Hepatocyte (in vitro differentiated cells): Measurements from ENCODE around the gene SWAP70. TPM values are rescaled to one million over a fixed set of nuclear protein-coding genes. Genes with fewer than 3 reads are reported as not detected.
"Not testable (repeated sequence)": the region's sequence is repeated elsewhere in the genome, so short reads cannot be mapped to it uniquely, and the experiment has no call there.

Experiments
- DNase-seq: peaks from one replicate; pipeline ENCODE4 v3.0.0-alpha.2; 2016; ENCODE audit warnings: low spot score
- H2AFZ ChIP-seq: fragments of 200-600 bp; sonication (generic); 2 replicates; pipeline ENCODE4 v1.6.0; 2016; ENCODE audit warnings: antibody characterized with exemption, mild to moderate bottlenecking
- H3K27ac ChIP-seq: fragments of 200-600 bp; sonication (generic); 2 replicates; pipeline ENCODE4 v1.5.1; 2016; ENCODE audit warnings: mild to moderate bottlenecking
- H3K27me3 ChIP-seq: fragments of 200-600 bp; sonication (generic); 2 replicates; pipeline ENCODE4 v1.6.1; 2016
- H3K36me3 ChIP-seq: fragments of 200-600 bp; sonication (generic); replicated peaks from 2 replicates; pipeline ENCODE4 v1.5.1; 2016; ENCODE audit warnings: low read depth; ENCODE audit not compliant: insufficient read depth
- H3K4me1 ChIP-seq: fragments of 200-600 bp; sonication (generic); 2 replicates; pipeline ENCODE4 v1.5.1; 2016; ENCODE audit warnings: mild to moderate bottlenecking, moderate library complexity; ENCODE audit not compliant: insufficient read depth
- H3K4me2 ChIP-seq: fragments of 200-600 bp; sonication (generic); 2 replicates; pipeline ENCODE4 v1.6.0; 2016
- H3K4me3 ChIP-seq: fragments of 200-600 bp; sonication (generic); 2 replicates; pipeline ENCODE4 v1.5.1; 2016; ENCODE audit warnings: mild to moderate bottlenecking
- H3K79me2 ChIP-seq: fragments of 200-600 bp; sonication (generic); 2 replicates; pipeline ENCODE4 v1.6.0; 2017; ENCODE audit warnings: mild to moderate bottlenecking
- H3K9me2 ChIP-seq: fragments of 200-600 bp; sonication (generic); replicated peaks from 2 replicates; pipeline ENCODE4 v1.6.0; 2017; ENCODE audit warnings: mild to moderate bottlenecking; ENCODE audit not compliant: insufficient read depth
- H3K9me3 ChIP-seq: fragments of 200-600 bp; sonication (generic); 2 replicates; pipeline ENCODE4 v1.5.1; 2016; ENCODE audit warnings: low read depth, mild to moderate bottlenecking
- H4K20me1 ChIP-seq: fragments of 200-600 bp; sonication (generic); 2 replicates; pipeline ENCODE4 v1.6.0; 2016; ENCODE audit warnings: mild to moderate bottlenecking; ENCODE audit not compliant: insufficient read depth, poor library complexity, severe bottlenecking
- EZH2 ChIP-seq: fragments of 200-600 bp; sonication (generic); IDR thresholded peaks from 2 replicates; pipeline ENCODE4 v1.6.1; 2016; ENCODE audit warnings: antibody characterized with exemption, mild to moderate bottlenecking, borderline replicate concordance
- EZH2phosphoT487 ChIP-seq: fragments of 200-600 bp; sonication (generic); IDR thresholded peaks from one replicate; pipeline ENCODE4 v1.6.1; 2018; ENCODE audit warnings: antibody characterized with exemption, mild to moderate bottlenecking, low read depth, moderate library complexity; ENCODE audit not compliant: unreplicated experiment, severe bottlenecking
- WGBS: methylation state at CpG from one replicate; pipeline ENCODE4 v1.1.6; 2016; ENCODE audit warnings: low lambda C conversion rate; ENCODE audit errors: missing lambda C conversion rate; 5-methylcytosine and 5-hydroxymethylcytosine counted together
- polyA plus RNA-seq: library from polyadenylated mRNA; unstranded; fragments of >200 nt; fragmentation: Nextera tagmentation; extraction: Ambion mirVana; gene quantifications from 2 replicates; pipeline ENCODE4 v1.2.1, GENCODE V29; 2016
- total RNA-seq: library from RNA; depleted of rRNA; stranded (reverse); fragments of >200 nt; gene quantifications from 2 replicates; pipeline ENCODE4 v1.2.3, GENCODE V29; 2014
- TF ChIP-seq, protein P1 (sequence below): fragments of 200-600 bp; sonication (generic); IDR thresholded peaks from 2 replicates; pipeline ENCODE4 v1.5.1; 2016; ENCODE audit warnings: antibody characterized with exemption, mild to moderate bottlenecking; ENCODE audit not compliant: poor library complexity

Gene SWAP70
- total and polyA plus RNA-seq, 2 experiments from 2014 or later: 15.6 to 17.3 TPM

DNA sequence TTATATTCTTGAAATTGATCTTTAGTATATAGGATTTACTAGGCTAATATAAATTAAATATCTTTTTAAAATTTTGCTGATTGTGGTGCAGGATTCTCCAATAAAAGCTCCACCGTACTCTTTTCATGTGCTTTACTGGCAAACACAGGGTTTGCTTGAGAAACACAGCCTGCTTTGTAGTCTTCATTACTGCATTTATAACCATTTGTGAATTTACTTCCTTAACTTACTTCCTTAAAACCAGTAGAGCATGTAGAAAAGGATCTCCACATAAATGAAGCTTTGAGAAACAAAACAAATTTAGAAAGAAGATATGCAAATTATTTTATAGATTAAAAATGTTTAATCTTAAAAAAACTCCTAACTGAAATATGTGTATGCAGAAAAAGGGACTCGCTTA, 28.8 kb downstream of the SWAP70 start:
- Histone ChIP-seq H4K20me1 (no peaks in the 10 kb centered on the region), H3K27me3 (no peaks in the 10 kb centered on the region), H3K4me1 (peaks cover 14% of the 10 kb centered on the region), H3K9me2 (no peaks in the 10 kb centered on the region), H3K4me2 (no peak overlapping the region), H3K79me2 (peaks cover 34% of the 10 kb centered on the region), H3K9me3 (no peaks in the 10 kb centered on the region), H3K4me3 (no peak overlapping the region), H3K36me3 (no peaks in the 10 kb centered on the region), H2AFZ (no peak overlapping the region), H3K27ac (peak overlapping the region; percentile 29)
- TF ChIP-seq EZH2 (no peak), EZH2phosphoT487 (no peak)
- TF ChIP-seq, protein P1, sequence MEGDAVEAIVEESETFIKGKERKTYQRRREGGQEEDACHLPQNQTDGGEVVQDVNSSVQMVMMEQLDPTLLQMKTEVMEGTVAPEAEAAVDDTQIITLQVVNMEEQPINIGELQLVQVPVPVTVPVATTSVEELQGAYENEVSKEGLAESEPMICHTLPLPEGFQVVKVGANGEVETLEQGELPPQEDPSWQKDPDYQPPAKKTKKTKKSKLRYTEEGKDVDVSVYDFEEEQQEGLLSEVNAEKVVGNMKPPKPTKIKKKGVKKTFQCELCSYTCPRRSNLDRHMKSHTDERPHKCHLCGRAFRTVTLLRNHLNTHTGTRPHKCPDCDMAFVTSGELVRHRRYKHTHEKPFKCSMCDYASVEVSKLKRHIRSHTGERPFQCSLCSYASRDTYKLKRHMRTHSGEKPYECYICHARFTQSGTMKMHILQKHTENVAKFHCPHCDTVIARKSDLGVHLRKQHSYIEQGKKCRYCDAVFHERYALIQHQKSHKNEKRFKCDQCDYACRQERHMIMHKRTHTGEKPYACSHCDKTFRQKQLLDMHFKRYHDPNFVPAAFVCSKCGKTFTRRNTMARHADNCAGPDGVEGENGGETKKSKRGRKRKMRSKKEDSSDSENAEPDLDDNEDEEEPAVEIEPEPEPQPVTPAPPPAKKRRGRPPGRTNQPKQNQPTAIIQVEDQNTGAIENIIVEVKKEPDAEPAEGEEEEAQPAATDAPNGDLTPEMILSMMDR: no peak
- no peak for DNase-seq
- WGBS: 64% methylated on average over 2 of the region's 2 CpGs

DNA sequence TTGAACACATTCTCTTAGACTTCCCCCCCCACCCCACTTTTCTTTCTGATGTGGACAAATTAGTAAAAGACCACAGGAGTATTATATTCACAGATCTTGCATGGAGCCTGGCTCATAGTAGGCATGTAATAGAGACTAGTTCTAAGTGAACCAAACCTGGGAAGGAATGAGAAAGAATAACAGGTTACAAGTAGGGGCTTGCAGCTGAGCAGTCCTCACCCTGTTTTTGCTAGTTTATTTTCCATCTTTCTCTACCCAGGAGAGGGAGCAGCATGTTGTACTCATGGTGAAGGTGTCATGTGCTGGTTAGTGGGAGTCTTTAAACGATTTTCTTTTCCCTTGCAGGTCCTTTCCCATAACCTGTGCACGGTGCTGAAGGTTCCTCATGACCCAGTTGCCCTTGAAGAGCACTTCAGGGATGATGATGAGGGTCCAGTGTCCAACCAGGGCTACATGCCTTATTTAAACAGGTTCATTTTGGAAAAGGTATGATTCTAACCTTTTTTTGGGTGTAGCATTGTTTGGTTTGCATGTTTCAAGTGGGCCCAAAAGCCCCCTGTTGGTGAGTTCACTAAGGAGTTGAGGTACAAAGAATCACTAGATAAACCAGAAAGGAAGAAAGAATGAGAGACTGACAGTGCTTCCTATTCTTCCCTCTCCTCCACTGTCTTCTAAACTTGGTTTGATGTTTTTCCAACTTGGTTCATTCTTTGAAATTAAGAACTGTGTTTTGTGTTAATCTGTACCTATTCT, 30.1 kb downstream of the SWAP70 start:
- peaks cover 29% of the 10 kb centered on the region for H3K79me2 ChIP-seq
- no peaks in the 10 kb centered on the region for H3K9me2 ChIP-seq
- H3K9me3 ChIP-seq: no peaks in the 10 kb centered on the region
- 84% methylated on average over 2 of the region's 2 CpGs for WGBS
- no peak for DNase-seq
- no peak overlapping the region for H2AFZ ChIP-seq
- TF ChIP-seq, protein P1: no peak
- TF ChIP-seq EZH2phosphoT487 (no peak), EZH2 (no peak)
- H3K4me1 ChIP-seq: peaks cover 9% of the 10 kb centered on the region
- no peaks in the 10 kb centered on the region for H4K20me1 ChIP-seq
- H3K27ac ChIP-seq: no peak overlapping the region
- no peaks in the 10 kb centered on the region for H3K36me3 ChIP-seq
- H3K4me2 ChIP-seq: no peak overlapping the region
- H3K4me3 ChIP-seq: no peak overlapping the region
- no peaks in the 10 kb centered on the region for H3K27me3 ChIP-seq

- WGBS: 99% methylated on average over 8 of the region's 8 CpGs
- not testable (repeated sequence) for H2AFZ ChIP-seq, H3K4me2 ChIP-seq, H4K20me1 ChIP-seq, H3K27ac ChIP-seq, H3K9me3 ChIP-seq, H3K9me2 ChIP-seq, H3K27me3 ChIP-seq, H3K4me3 ChIP-seq, H3K4me1 ChIP-seq, DNase-seq, H3K36me3 ChIP-seq
- peaks cover 24% of the 10 kb centered on the region for H3K79me2 ChIP-seq
Measured at GRCh38 chr11:9695228-9695627, 31.4 kb downstream of the SWAP70 start.

- H2AFZ ChIP-seq: no peak overlapping the region
- no peaks in the 10 kb centered on the region for H3K9me3 ChIP-seq
- WGBS: 96% methylated on average over 4 of the region's 4 CpGs
- H4K20me1 ChIP-seq: no peaks in the 10 kb centered on the region
- no peak overlapping the region for H3K27ac ChIP-seq
- TF ChIP-seq EZH2: no peak
- TF ChIP-seq, protein P1: no peak
- TF ChIP-seq EZH2phosphoT487: no peak
- no peaks in the 10 kb centered on the region for H3K27me3 ChIP-seq
- peaks cover 9% of the 10 kb centered on the region for H3K79me2 ChIP-seq
- no peak overlapping the region for H3K4me2 ChIP-seq
- H3K4me1 ChIP-seq: no peaks in the 10 kb centered on the region
- no peaks in the 10 kb centered on the region for H3K36me3 ChIP-seq
- no peak for DNase-seq
- H3K4me3 ChIP-seq: no peak overlapping the region
- no peaks in the 10 kb centered on the region for H3K9me2 ChIP-seq
Measured at GRCh38 chr11:9697766-9698165, 33.9 kb downstream of the SWAP70 start.
